HepG2 (cell line): Measurements from ENCODE around the gene MYH15. TPM values are rescaled to one million over a fixed set of nuclear protein-coding genes. Genes with fewer than 3 reads are reported as not detected.

Experiments
- MAFG ChIP-seq: sonication (generic); formaldehyde crosslinking; IDR thresholded peaks from 2 replicates; pipeline ENCODE4 v1.5.1; 2020; ENCODE audit warnings: mild to moderate bottlenecking, missing genetic modification reagents
- ZHX2 ChIP-seq, 2 experiments: sonication (generic) in 1 of 2; formaldehyde crosslinking in 1 of 2; IDR thresholded peaks; 2 replicates each; pipeline versions ENCODE4 v1.6.1 to v1.9.0; 2014 to 2022; ENCODE audit warnings: antibody characterized with exemption in 1 of 2, borderline replicate concordance in 1 of 2, inconsistent platforms in 1 of 2, low read depth in 1 of 2, missing genetic modification reagents in 1 of 2
- polyA plus RNA-seq, 8 experiments: library from polyadenylated mRNA; depleted of rRNA in 3 of 8; stranded (reverse) in 7 of 8; unstranded in 1 of 8; fragments of >200 nt; fragmentation: Illumina TruSeq in 4 of 8; extraction: Trizol in 4 of 8; gene quantifications; 2 replicates each; pipeline versions ENCODE4 v1.2.1 to v1.2.3, GENCODE V29; 2011 to 2016; ENCODE audit warnings: low read depth in 4 of 8, missing spikeins in 1 of 8, mixed read lengths in 1 of 8; ENCODE audit not compliant: insufficient read depth in 1 of 8
- total RNA-seq, 5 experiments: library from RNA; depleted of rRNA; stranded (reverse); fragments of >200 nt; fragmentation: Illumina TruSeq; extraction: Trizol; gene quantifications; 2 replicates each; pipeline ENCODE4 v1.2.3, GENCODE V29; 2016; ENCODE audit warnings: low read depth in 1 of 5

Gene MYH15
- total and polyA plus RNA-seq, 2 of the 13 experiments (the other 11 are each of a cell fraction or from before 2014, with no cell fraction given) = 0.03 to 0.09 TPM

GRCh38 chr3:108331792-108332191 is 178.6 kb downstream of the MYH15 start (continued):
- TF ChIP-seq ZHX2 (IDR thresholded peaks at IDR 0.05; ENCODE audit: low read depth) (no peak), ZHX2 (CRISPR knock-in tag; IDR thresholded peaks at IDR 0.05; ENCODE audit: borderline replicate concordance) (no peak), MAFG (CRISPR knock-in tag) (no peak)

Other genes starting within 250 kb of the MYH15 start
- not detected in 2 replicates for gene HHLA2, start 214.0 kb downstream of the MYH15 start, total RNA-seq (2016; rRNA removed; fragmentation: Illumina TruSeq; extraction: Trizol)
- not detected in 2 replicates for gene HHLA2, start 214.0 kb downstream of the MYH15 start, polyA plus RNA-seq (2011; rRNA removed)
- gene CIP2A, start 78.8 kb upstream of the MYH15 start, total RNA-seq (2016; rRNA removed; fragmentation: Illumina TruSeq; extraction: Trizol) = 36.9 and 54.1 TPM in 2 replicates
- 4.7 and 7.8 TPM in 2 replicates for gene CIP2A, start 78.8 kb upstream of the MYH15 start, polyA plus RNA-seq (2011; rRNA removed)
- gene DZIP3, start 79.1 kb upstream of the MYH15 start, total RNA-seq (2016; rRNA removed; fragmentation: Illumina TruSeq; extraction: Trizol) = 17.1 and 17.3 TPM in 2 replicates
- 8.1 and 11.3 TPM in 2 replicates for gene DZIP3, start 79.1 kb upstream of the MYH15 start, polyA plus RNA-seq (2011; rRNA removed)
- gene RETNLB, start 246.8 kb upstream of the MYH15 start, total RNA-seq (2016; rRNA removed; fragmentation: Illumina TruSeq; extraction: Trizol) = not detected in 2 replicates
- gene RETNLB, start 246.8 kb upstream of the MYH15 start, polyA plus RNA-seq (2011; rRNA removed) = not detected in 2 replicates